H1 (cell line): Measurements from ENCODE around the gene DDB1. TPM values are rescaled to one million over a fixed set of nuclear protein-coding genes. Genes with fewer than 3 reads are reported as not detected.

Experiments used
- CTCF ChIA-PET: fragments of 300-600 bp; sonication (Branson Sonifier 250); formaldehyde crosslinking; loops from one replicate; lab custom pipeline; 2021; ENCODE audit not compliant: partially characterized antibody; lab: Charles Lee
- POLR2A ChIA-PET: fragments of 300-600 bp; sonication (Branson Sonifier 250); formaldehyde crosslinking; loops from one replicate; lab custom pipeline; 2021; ENCODE audit warnings: inconsistent platforms; ENCODE audit not compliant: partially characterized antibody; lab: Charles Lee
- DNase-seq, 2 experiments: peaks; one replicate each; pipeline versions ENCODE4 v3.0.0 to v3.0.0-alpha.2; 2010 to 2022; ENCODE audit warnings: low spot score in 2 of 2, low read depth in 1 of 2, mixed read lengths in 1 of 2
- FAIRE-seq: peaks from 2 replicates; lab custom pipeline; 2011; peaks lifted over from hg19 to GRCh38; lab: Jason Lieb, UNC
- H2AFZ ChIP-seq: 2 replicates; pipeline ENCODE4 v1.8.1; 2012; ENCODE audit warnings: low read length, inconsistent platforms
- H2AK5ac ChIP-seq: 2 replicates; pipeline ENCODE4 v1.6.1; 2013; ENCODE audit warnings: low read depth, low read length
- H2BK120ac ChIP-seq: replicated peaks from 2 replicates; pipeline ENCODE3; 2013; ENCODE audit warnings: low read depth, low read length, inconsistent platforms
- H2BK12ac ChIP-seq: 2 replicates; pipeline ENCODE4 v1.6.1; 2013; ENCODE audit warnings: low read depth, low read length
- H2BK15ac ChIP-seq: 2 replicates; pipeline ENCODE4 v1.6.1; 2013; ENCODE audit warnings: low read length
- H2BK20ac ChIP-seq: 2 replicates; pipeline ENCODE4 v1.6.1; 2013; ENCODE audit warnings: low read length
- H2BK5ac ChIP-seq: 2 replicates; pipeline ENCODE4 v1.6.1; 2013; ENCODE audit warnings: low read depth, low read length
- H3K14ac ChIP-seq: 2 replicates; pipeline ENCODE4 v1.6.1; 2013; ENCODE audit warnings: inconsistent platforms; ENCODE audit not compliant: insufficient read length
- H3K18ac ChIP-seq: 2 replicates; pipeline ENCODE4 v1.6.1; 2013; ENCODE audit warnings: low read length; ENCODE audit errors: extremely low read depth
- H3K23ac ChIP-seq: 2 replicates; pipeline ENCODE4 v1.6.1; 2013; ENCODE audit warnings: inconsistent platforms; ENCODE audit not compliant: insufficient read length
- H3K23me2 ChIP-seq: 2 replicates; pipeline ENCODE4 v1.6.1; 2013; ENCODE audit warnings: low read depth, low read length
- H3K27ac ChIP-seq: 2 replicates; pipeline ENCODE4 v1.6.1; 2011; ENCODE audit warnings: low read depth, low read length, inconsistent platforms
- H3K27me3 ChIP-seq, 4 experiments: replicated peaks in 1 of 4; 1 replicate in 1 of 4; 2 replicates in 3 of 4; pipeline versions ENCODE4 v1.6.1 to v1.8.1; 2011 to 2013; ENCODE audit warnings: low read length in 3 of 4, mild to moderate bottlenecking in 3 of 4, inconsistent platforms in 2 of 4, mixed read lengths in 2 of 4, moderate library complexity in 1 of 4; ENCODE audit not compliant: control insufficient read depth in 3 of 4, insufficient read depth in 3 of 4; ENCODE audit errors: extremely low read depth in 1 of 4
- H3K36me3 ChIP-seq, 4 experiments: 2 replicates each; pipeline versions ENCODE4 v1.6.1 to v1.8.1; 2011 to 2013; ENCODE audit warnings: mild to moderate bottlenecking in 4 of 4, low read length in 3 of 4, moderate library complexity in 2 of 4, control low read depth in 1 of 4, inconsistent platforms in 1 of 4; ENCODE audit not compliant: insufficient read depth in 4 of 4, control insufficient read depth in 2 of 4
- H3K4ac ChIP-seq: replicated peaks from 2 replicates; pipeline ENCODE3; 2013; ENCODE audit warnings: low read length, low read depth, mixed read lengths, inconsistent platforms; ENCODE audit not compliant: insufficient read length
- H3K4me1 ChIP-seq, 4 experiments: replicated peaks in 1 of 4; 1 replicate in 1 of 4; 2 replicates in 3 of 4; pipeline versions ENCODE4 v1.6.1 to v1.8.1; 2011 to 2013; ENCODE audit warnings: low read length in 3 of 4, inconsistent platforms in 2 of 4, mixed read lengths in 1 of 4; ENCODE audit not compliant: insufficient read depth in 4 of 4, control insufficient read depth in 3 of 4
- H3K4me2 ChIP-seq, 2 experiments: 2 replicates each; pipeline versions ENCODE4 v1.6.1 to v1.8.1; 2011 to 2013; ENCODE audit warnings: low read depth in 2 of 2, low read length in 2 of 2, control low read depth in 1 of 2, inconsistent platforms in 1 of 2, mild to moderate bottlenecking in 1 of 2; ENCODE audit not compliant: insufficient read depth in 1 of 2
- H3K4me3 ChIP-seq, 4 experiments: fragments of 200-600, 300-600 bp in 1 of 4; sonication (generic), shearing (Covaris generic), sonication (Bioruptor Twin) in 1 of 4; 2 replicates each; pipeline versions ENCODE4 v1.5.1 to v1.8.1; 2011 to 2016; ENCODE audit warnings: low read length in 4 of 4, low read depth in 3 of 4, control low read depth in 2 of 4, inconsistent platforms in 2 of 4, mild to moderate bottlenecking in 2 of 4, mixed read lengths in 1 of 4, moderate library complexity in 1 of 4; ENCODE audit not compliant: insufficient read depth in 2 of 4; ENCODE audit errors: extremely low read depth in 1 of 4
- H3K56ac ChIP-seq: replicated peaks from 2 replicates; pipeline ENCODE3; 2013; ENCODE audit warnings: low read depth, mild to moderate bottlenecking, mixed read lengths, low read length, inconsistent platforms; ENCODE audit not compliant: insufficient read length
- H3K79me1 ChIP-seq: 2 replicates; pipeline ENCODE4 v1.6.1; 2013; ENCODE audit warnings: low read depth, low read length, control low read depth
- H3K79me2 ChIP-seq, 2 experiments: 2 replicates each; pipeline versions ENCODE4 v1.6.1 to v1.8.1; 2012 to 2013; ENCODE audit warnings: low read length in 2 of 2, mild to moderate bottlenecking in 2 of 2, inconsistent platforms in 1 of 2; ENCODE audit not compliant: insufficient read depth in 2 of 2, control insufficient read depth in 1 of 2
- H3K9ac ChIP-seq, 4 experiments: replicated peaks in 1 of 4; 1 replicate in 1 of 4; 2 replicates in 3 of 4; pipeline versions ENCODE4 v1.6.1 to v1.8.1; 2011 to 2013; ENCODE audit warnings: low read depth in 3 of 4, low read length in 3 of 4, control low read depth in 2 of 4, mild to moderate bottlenecking in 2 of 4, moderate library complexity in 2 of 4, inconsistent platforms in 1 of 4; ENCODE audit errors: extremely low read depth in 1 of 4
- H3K9me3 ChIP-seq, 2 experiments: 2 replicates each; pipeline versions ENCODE4 v1.6.1 to v1.8.1; 2012 to 2013; ENCODE audit warnings: mild to moderate bottlenecking in 2 of 2, moderate library complexity in 2 of 2, control low read depth in 1 of 2, inconsistent platforms in 1 of 2, low read depth in 1 of 2, low read length in 1 of 2, mixed read lengths in 1 of 2; ENCODE audit not compliant: insufficient read depth in 2 of 2
- H4K20me1 ChIP-seq, 2 experiments: replicated peaks in 1 of 2; 2 replicates each; pipeline versions ENCODE3 to v1.8.1; 2011 to 2013; ENCODE audit warnings: inconsistent platforms in 2 of 2, low read length in 2 of 2, mild to moderate bottlenecking in 1 of 2; ENCODE audit not compliant: insufficient read depth in 2 of 2, control insufficient read depth in 1 of 2
- H4K5ac ChIP-seq: 2 replicates; pipeline ENCODE4 v1.6.1; 2013; ENCODE audit warnings: low read length, low read depth, mixed read lengths, inconsistent platforms; ENCODE audit not compliant: insufficient read length
- H4K8ac ChIP-seq: 2 replicates; pipeline ENCODE4 v1.8.0; 2013; ENCODE audit warnings: mild to moderate bottlenecking, moderate library complexity, low read length, inconsistent platforms; ENCODE audit not compliant: insufficient read depth; ENCODE audit errors: extremely low read depth
- H4K91ac ChIP-seq: replicated peaks from 2 replicates; pipeline ENCODE3; 2013; ENCODE audit warnings: low read length, mixed read lengths, inconsistent platforms; ENCODE audit not compliant: insufficient read length
- CBX8 ChIP-seq: fragments of 300-800, 300-1000 bp; sonication (generic); IDR thresholded peaks from 2 replicates; pipeline ENCODE4 v1.7.1; 2016; ENCODE audit warnings: low read depth, low read length, borderline replicate concordance
- CEBPB ChIP-seq: IDR thresholded peaks from 2 replicates; pipeline ENCODE4 v1.6.1; 2012; ENCODE audit warnings: low read depth, low read length
- CHD1 ChIP-seq: IDR thresholded peaks from 2 replicates; pipeline ENCODE4 v1.6.1; 2012; ENCODE audit warnings: low read depth, low read length, improper control_type of control experiment
- GABPA ChIP-seq: IDR thresholded peaks from 2 replicates; pipeline ENCODE4 v1.6.1; 2011; ENCODE audit warnings: mild to moderate bottlenecking, low read length, moderate library complexity, borderline replicate concordance; ENCODE audit not compliant: insufficient read depth
- RNF2 ChIP-seq: fragments of 200-900, 300-1000 bp; sonication (generic); IDR thresholded peaks from 2 replicates; pipeline ENCODE4 v1.7.1; 2016; ENCODE audit warnings: borderline replicate concordance, low read depth, mild to moderate bottlenecking, antibody characterized with exemption, low read length; ENCODE audit not compliant: poor library complexity, severe bottlenecking; ENCODE audit errors: missing control alignments
- SAP30 ChIP-seq: fragments of 300-600 bp; sonication (generic); IDR thresholded peaks from 2 replicates; pipeline ENCODE4 v1.7.1; 2012; ENCODE audit warnings: low read length, moderate library complexity, mild to moderate bottlenecking, inconsistent platforms; ENCODE audit not compliant: insufficient read depth, insufficient replicate concordance
- WGBS, 2 experiments: shearing (Covaris generic) in 1 of 2; methylation state at CpG; one replicate each; pipeline versions ENCODE4 v1.1.6 to v1.1.7; 2013 to 2015; ENCODE audit warnings: low lambda C conversion rate in 2 of 2, mixed read lengths in 2 of 2, inconsistent platforms in 1 of 2, low coverage in 1 of 2, missing lambda C conversion rate in 1 of 2; ENCODE audit not compliant: insufficient replicate concordance in 2 of 2, insufficient coverage in 1 of 2, insufficient read length in 1 of 2; ENCODE audit errors: extremely low coverage in 1 of 2, missing lambda C conversion rate in 1 of 2; 5-methylcytosine and 5-hydroxymethylcytosine counted together
- polyA plus RNA-seq, 7 experiments: library from polyadenylated mRNA; depleted of rRNA in 3 of 7; stranded (reverse) in 5 of 7; unstranded in 2 of 7; fragments of >200 nt in 5 of 7; fragments of 200-250 nt in 2 of 7; gene quantifications; 1 replicate in 5 of 7; 2 replicates in 1 of 7; 4 replicates in 1 of 7; pipeline versions ENCODE4 v1.2.1 to v1.2.3, GENCODE V29; 2011 to 2013; ENCODE audit warnings: missing spikeins in 2 of 7, mixed read lengths in 2 of 7
- total RNA-seq: library from RNA; stranded (reverse); fragmentation: NEBNext Ultra II Directional; extraction: Animal tissue kit (Norgen Biotek cat#: 25700); gene quantifications from 2 replicates; pipeline ENCODE4 v1.2.1, GENCODE V29; 2021
- TF ChIP-seq, protein P1 (sequence below): IDR thresholded peaks from 2 replicates; pipeline ENCODE4 v1.6.1; 2012; ENCODE audit warnings: inconsistent platforms

The DDB1 gene
- total and polyA plus RNA-seq, 2 of the 8 experiments (the other 6 are each of a cell fraction or from before 2014, with no cell fraction given): 275 to 306 TPM

DNA sequence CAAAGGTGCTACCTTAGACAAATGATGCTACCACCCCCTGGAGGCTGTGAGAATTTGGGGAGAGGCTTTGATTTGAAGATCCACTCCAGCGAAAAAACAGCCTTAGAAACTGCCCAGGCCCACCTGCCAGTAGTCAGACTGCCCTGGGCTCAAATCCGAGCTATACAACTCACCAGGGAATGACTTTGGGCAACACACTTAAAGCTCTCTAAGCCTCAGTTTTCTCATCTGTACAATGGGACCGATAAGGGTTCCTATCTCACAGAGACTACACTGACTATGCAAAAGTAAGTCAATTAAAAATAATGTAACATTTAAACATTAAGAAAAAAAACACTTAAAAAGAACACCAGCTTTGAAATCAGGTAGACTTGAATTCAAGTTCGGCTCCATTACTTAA is 57.7 kb downstream of the DDB1 start:
- Histone ChIP-seq H3K4me3 (no peak overlapping the region), H3K14ac (no peak overlapping the region), H2BK120ac (no peak overlapping the region), H4K8ac (no peak overlapping the region), H3K23ac (no peak overlapping the region), H3K56ac (no peak overlapping the region), H3K79me2 (no peaks in the 10 kb centered on the region; a peak in 1 of 4 replicates), H3K4me2 (no peak overlapping the region), H2BK15ac (no peak overlapping the region), H2BK5ac (no peak overlapping the region), H3K27me3 (no peaks in the 10 kb centered on the region; a peak in 1 of 7 replicates), H3K79me1 (peaks cover 2% of the 10 kb centered on the region; the same call in 1 of the 2 replicates), H3K4ac (no peak overlapping the region), H3K9me3 (no peaks in the 10 kb centered on the region), H2AFZ (no peak overlapping the region), H2BK20ac (no peak overlapping the region), H3K4me1 (peaks cover 0 to 1% (median under 1%) of the 10 kb centered on the region in 4 experiments; a peak in 3 of 7 replicates), H4K20me1 (peaks cover 3 to 11% of the 10 kb centered on the region in 2 experiments), H3K23me2 (peaks cover 14% of the 10 kb centered on the region), H4K5ac (no peak overlapping the region), H2BK12ac (no peak overlapping the region), H3K36me3 (peaks cover 0 to 13% (median 4%) of the 10 kb centered on the region in 4 experiments; a peak in 4 of 8 replicates), H2AK5ac (no peak overlapping the region), H3K27ac (no peak overlapping the region), H3K18ac (no peak overlapping the region), H4K91ac (no peak overlapping the region), H3K9ac (no peak overlapping the region)
- TF ChIP-seq RNF2 (no peak), CEBPB (no peak), SAP30 (no peak), GABPA (no peak), CHD1 (no peak), CBX8 (no peak)
- TF ChIP-seq, protein P1, sequence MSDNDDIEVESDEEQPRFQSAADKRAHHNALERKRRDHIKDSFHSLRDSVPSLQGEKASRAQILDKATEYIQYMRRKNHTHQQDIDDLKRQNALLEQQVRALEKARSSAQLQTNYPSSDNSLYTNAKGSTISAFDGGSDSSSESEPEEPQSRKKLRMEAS: no peak
- POLR2A ChIA-PET: interaction anchor here (1.3 to 2.5 kb wide), 5 partner anchors 9 to 87 kb away, joined by 4 to 9 read pairs (median 4); partner anchors contain the start of genes CYB561A3, TMEM138 and VWCE
- whole genome bisulfite sequencing, 2 experiments: 90% methylated on average over 4 of the region's 4 CpGs; no CpG with 5 or more reads in 1 of the 2 experiments
- DNase-seq: no peak
- CTCF ChIA-PET: interaction anchor here (0.6 to 7.2 kb wide), 4 partner anchors 13 to 110 kb away, joined by 3 to 32 read pairs (median 5); no protein-coding TSS in a partner anchor
- FAIRE-seq: no peak
